Stomach (tissue), 4 donors: ENCODE data around the gene KCNH5.

Experiments
- POLR2A ChIP-seq, 4 donors: fragments of 450-650 bp; IDR thresholded peaks; one replicate each; pipeline ENCODE4 v1.6.1; 2016; ENCODE audit warnings: antibody characterized with exemption in 4 of 4, control low read depth in 2 of 4, mild to moderate bottlenecking in 1 of 4, moderate library complexity in 1 of 4
- POLR2AphosphoS5 ChIP-seq, 3 donors: sonication (generic); formaldehyde crosslinking; IDR thresholded peaks; one replicate each; pipeline ENCODE4 v1.6.1; 2016; ENCODE audit warnings: antibody characterized with exemption in 3 of 3
- TF ChIP-seq, protein P1 (sequence below), 7 experiments: fragments of 450-650 bp in 4 of 7; fragments of 200-600 bp in 3 of 7; sonication (generic) in 3 of 7; IDR thresholded peaks; one replicate each; pipeline ENCODE4 v1.5.1; 2016 to 2019; ENCODE audit warnings: antibody characterized with exemption in 7 of 7, control low read depth in 2 of 7, mild to moderate bottlenecking in 1 of 7

DNA sequence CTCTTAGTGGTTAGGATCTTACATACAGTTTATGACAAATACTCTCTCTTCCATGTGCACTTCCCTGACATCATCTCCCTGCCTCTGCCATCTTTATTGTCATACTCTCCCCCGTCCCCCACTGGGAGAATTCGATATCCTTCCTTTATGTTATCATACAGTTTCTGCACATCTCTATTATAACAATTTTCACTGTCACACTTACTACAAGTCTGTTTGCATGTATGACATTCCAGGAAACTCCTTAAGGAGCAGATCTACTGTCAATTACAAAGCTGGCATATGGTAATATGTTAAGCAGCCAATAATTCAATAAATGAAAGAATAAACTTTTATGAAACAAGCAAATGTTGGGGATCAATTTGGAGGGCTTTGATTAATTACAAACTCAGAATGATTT, 91.1 kb downstream of the KCNH5 start:
- TF ChIP-seq, protein P1, sequence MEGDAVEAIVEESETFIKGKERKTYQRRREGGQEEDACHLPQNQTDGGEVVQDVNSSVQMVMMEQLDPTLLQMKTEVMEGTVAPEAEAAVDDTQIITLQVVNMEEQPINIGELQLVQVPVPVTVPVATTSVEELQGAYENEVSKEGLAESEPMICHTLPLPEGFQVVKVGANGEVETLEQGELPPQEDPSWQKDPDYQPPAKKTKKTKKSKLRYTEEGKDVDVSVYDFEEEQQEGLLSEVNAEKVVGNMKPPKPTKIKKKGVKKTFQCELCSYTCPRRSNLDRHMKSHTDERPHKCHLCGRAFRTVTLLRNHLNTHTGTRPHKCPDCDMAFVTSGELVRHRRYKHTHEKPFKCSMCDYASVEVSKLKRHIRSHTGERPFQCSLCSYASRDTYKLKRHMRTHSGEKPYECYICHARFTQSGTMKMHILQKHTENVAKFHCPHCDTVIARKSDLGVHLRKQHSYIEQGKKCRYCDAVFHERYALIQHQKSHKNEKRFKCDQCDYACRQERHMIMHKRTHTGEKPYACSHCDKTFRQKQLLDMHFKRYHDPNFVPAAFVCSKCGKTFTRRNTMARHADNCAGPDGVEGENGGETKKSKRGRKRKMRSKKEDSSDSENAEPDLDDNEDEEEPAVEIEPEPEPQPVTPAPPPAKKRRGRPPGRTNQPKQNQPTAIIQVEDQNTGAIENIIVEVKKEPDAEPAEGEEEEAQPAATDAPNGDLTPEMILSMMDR (IDR thresholded peaks at IDR 0.05) = no peak
- TF ChIP-seq POLR2AphosphoS5 (IDR thresholded peaks at IDR 0.05) = no peak
- no peak for TF ChIP-seq POLR2A (IDR thresholded peaks at IDR 0.05)
